Karpas-422 (cell line): ENCODE results near the gene DIP2C. TPM values are rescaled to one million over a fixed set of nuclear protein-coding genes. Genes with fewer than 3 reads are reported as not detected.
"Not testable (repeated sequence)": the region's sequence is repeated elsewhere in the genome, so short reads cannot be mapped to it uniquely, and the experiment has no call there.

Experiments used
- DNase-seq: peaks from one replicate; pipeline ENCODE4 v3.0.0-alpha.2; 2015
- H2AFZ ChIP-seq: fragments of 200-600 bp; sonication (generic); 2 replicates; pipeline ENCODE4 v1.6.1; 2014; ENCODE audit warnings: antibody characterized with exemption, low read length, mixed read lengths
- H3K27ac ChIP-seq: fragments of 200-600 bp; sonication (generic); 2 replicates; pipeline ENCODE4 v1.5.1; 2014; ENCODE audit warnings: mild to moderate bottlenecking, low read length, moderate library complexity
- H3K27me3 ChIP-seq: fragments of 200-600 bp; sonication (generic); 2 replicates; pipeline ENCODE4 v1.6.1; 2014; ENCODE audit warnings: low read length, mixed read lengths
- H3K36me3 ChIP-seq: fragments of 200-600 bp; sonication (generic); 2 replicates; pipeline ENCODE4 v1.6.1; 2014; ENCODE audit warnings: low read length, mixed read lengths; ENCODE audit not compliant: insufficient read depth
- H3K4me1 ChIP-seq: fragments of 200-600 bp; sonication (generic); 2 replicates; pipeline ENCODE4 v1.6.1; 2014; ENCODE audit warnings: mild to moderate bottlenecking, low read length, mixed read lengths
- H3K4me2 ChIP-seq: fragments of 200-600 bp; sonication (generic); 2 replicates; pipeline ENCODE4 v1.6.1; 2014; ENCODE audit warnings: low read length, low read depth, mild to moderate bottlenecking; ENCODE audit not compliant: poor library complexity, severe bottlenecking
- H3K4me3 ChIP-seq: fragments of 200-600 bp; sonication (generic); 2 replicates; pipeline ENCODE4 v1.5.1; 2014; ENCODE audit warnings: mild to moderate bottlenecking, antibody characterized with exemption, low read length, mixed read lengths
- H3K79me2 ChIP-seq: fragments of 200-600 bp; sonication (generic); 2 replicates; pipeline ENCODE4 v1.6.1; 2014; ENCODE audit warnings: mild to moderate bottlenecking, low read length, mixed read lengths
- H3K9ac ChIP-seq: fragments of 200-600 bp; sonication (generic); 2 replicates; pipeline ENCODE4 v1.6.0; 2014; ENCODE audit warnings: low read length
- H3K9me2 ChIP-seq: fragments of 200-600 bp; sonication (generic), shearing (Covaris generic); replicated peaks from 2 replicates; pipeline ENCODE4 v1.6.0; 2014; ENCODE audit warnings: mild to moderate bottlenecking, low read length, moderate library complexity; ENCODE audit not compliant: insufficient read depth
- H3K9me3 ChIP-seq: fragments of 300-700, 200-600 bp; sonication (generic); 2 replicates; pipeline ENCODE4 v1.6.1; 2014; ENCODE audit warnings: low read length, mixed read lengths
- H4K20me1 ChIP-seq: fragments of 200-600 bp; sonication (generic); 2 replicates; pipeline ENCODE4 v1.6.1; 2014; ENCODE audit warnings: mild to moderate bottlenecking, antibody characterized with exemption, low read length, low read depth; ENCODE audit not compliant: insufficient read depth
- total RNA-seq: library from RNA; depleted of rRNA; stranded (reverse); fragments of >200 nt; shearing (Covaris generic); gene quantifications from 2 replicates; pipeline ENCODE4 v1.2.3, GENCODE V29; 2014; ENCODE audit warnings: low replicate concordance

The DIP2C gene
- total RNA-seq, 1 experiment from 2014 or later: 0.11 TPM

DNA sequence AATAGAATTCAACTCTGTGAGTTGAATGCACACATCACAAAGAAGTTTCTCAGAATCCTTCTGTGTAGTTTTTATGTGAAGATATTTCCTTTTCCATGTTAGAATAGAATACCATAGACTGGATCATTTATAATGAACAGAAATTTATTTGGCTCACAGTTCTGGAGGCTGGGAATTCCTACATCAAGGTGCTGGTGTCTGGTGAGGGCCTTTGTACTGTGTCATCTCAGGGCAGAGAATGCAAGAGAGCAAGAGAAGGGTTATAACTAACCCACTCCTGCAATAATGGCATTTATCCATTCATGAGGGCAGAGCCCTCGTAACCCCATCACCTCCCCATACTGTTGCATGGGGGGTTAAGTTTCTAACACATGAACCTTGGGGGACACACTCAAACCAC is 18.4 kb upstream of the DIP2C start:
- H3K36me3 ChIP-seq: no peaks in the 10 kb centered on the region
- H3K79me2 ChIP-seq: no peaks in the 10 kb centered on the region
- H2AFZ ChIP-seq: no peak overlapping the region
- H3K4me1 ChIP-seq: no peaks in the 10 kb centered on the region
- H3K27ac ChIP-seq: no peak overlapping the region
- H3K27me3 ChIP-seq: no peaks in the 10 kb centered on the region
- no peak overlapping the region for H3K4me3 ChIP-seq
- H4K20me1 ChIP-seq: no peaks in the 10 kb centered on the region
- H3K4me2 ChIP-seq: no peak overlapping the region
- H3K9me3 ChIP-seq: no peaks in the 10 kb centered on the region
- DNase-seq: no peak
- H3K9ac ChIP-seq: no peak overlapping the region
- H3K9me2 ChIP-seq: no peaks in the 10 kb centered on the region

DNA sequence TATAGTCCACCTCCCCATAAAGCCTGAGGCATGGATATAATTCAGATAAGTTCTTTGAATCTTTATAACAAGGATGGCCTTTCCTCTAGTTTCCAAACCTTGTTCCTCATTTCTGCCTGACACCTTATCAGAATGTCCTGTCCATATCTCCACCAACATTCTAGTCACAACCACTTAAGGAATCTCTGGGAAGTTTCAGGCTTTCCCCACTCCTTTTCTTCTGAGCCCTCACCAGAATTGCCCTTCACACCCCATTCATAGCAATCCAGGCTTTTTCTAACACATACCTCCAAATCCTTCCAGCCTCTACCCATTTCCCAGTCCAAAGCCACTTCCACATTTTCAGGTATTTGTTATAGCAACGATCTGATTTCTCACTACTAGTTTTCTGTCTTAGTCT is 18.0 kb upstream of the DIP2C start:
- H3K9me2 ChIP-seq: no peaks in the 10 kb centered on the region
- H2AFZ ChIP-seq: no peak overlapping the region
- H3K9ac ChIP-seq: no peak overlapping the region
- H3K4me3 ChIP-seq: no peak overlapping the region
- H3K4me2 ChIP-seq: no peak overlapping the region
- H3K36me3 ChIP-seq: no peaks in the 10 kb centered on the region
- no peak for DNase-seq
- no peaks in the 10 kb centered on the region for H3K9me3 ChIP-seq
- H3K27me3 ChIP-seq: no peaks in the 10 kb centered on the region
- H3K79me2 ChIP-seq: no peaks in the 10 kb centered on the region
- H3K27ac ChIP-seq: no peak overlapping the region
- no peaks in the 10 kb centered on the region for H3K4me1 ChIP-seq
- H4K20me1 ChIP-seq: no peaks in the 10 kb centered on the region

DNA sequence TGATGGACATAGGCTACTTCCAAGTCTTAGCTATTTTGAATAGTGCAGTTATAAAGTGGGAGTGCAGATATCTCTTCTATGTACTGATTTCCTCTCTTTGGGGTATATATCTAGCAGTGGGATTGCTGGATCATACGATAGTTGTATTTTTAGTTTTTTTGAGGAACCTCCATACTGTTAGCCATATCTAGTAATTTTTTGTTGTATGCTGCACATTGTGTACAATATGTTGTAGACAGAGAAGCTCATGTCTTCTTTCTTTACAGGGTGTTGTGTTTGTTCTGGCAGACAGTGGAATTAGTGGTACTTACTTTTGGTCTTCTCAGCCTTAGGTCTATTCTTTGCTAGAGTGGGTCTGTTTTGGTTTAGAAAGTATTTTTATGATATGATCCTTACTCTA is 13.7 kb upstream of the DIP2C start:
- Histone ChIP-seq H3K27me3 (no peaks in the 10 kb centered on the region), H3K4me2 (no peak overlapping the region), H3K9me2 (no peaks in the 10 kb centered on the region), H3K27ac (no peak overlapping the region), H3K4me1 (no peaks in the 10 kb centered on the region), H3K79me2 (no peaks in the 10 kb centered on the region), H4K20me1 (no peaks in the 10 kb centered on the region), H3K4me3 (no peak overlapping the region), H2AFZ (no peak overlapping the region), H3K9ac (no peak overlapping the region), H3K36me3 (no peaks in the 10 kb centered on the region), H3K9me3 (no peaks in the 10 kb centered on the region)
- DNase-seq: no peak

DNA sequence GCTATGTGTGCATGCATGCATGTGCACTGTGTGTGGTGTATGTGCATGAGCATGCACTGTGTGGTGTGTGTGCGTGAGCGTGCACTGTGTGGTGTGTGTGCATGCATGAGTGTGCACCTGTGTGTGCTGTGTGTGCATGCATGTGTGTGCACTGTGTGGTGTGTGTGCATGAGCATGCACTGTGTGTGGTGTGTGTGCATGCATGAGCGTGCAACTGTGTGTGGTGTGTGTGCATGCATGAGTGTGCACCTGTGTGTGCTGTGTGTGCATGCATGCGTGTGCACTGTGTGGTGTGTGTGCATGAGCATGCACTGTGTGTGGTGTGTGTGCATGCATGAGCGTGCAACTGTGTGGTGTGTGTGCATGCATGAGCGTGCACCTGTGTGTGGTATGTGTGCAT is 10.7 kb upstream of the DIP2C start:
- not testable (repeated sequence) for DNase-seq, H3K36me3 ChIP-seq

DNA sequence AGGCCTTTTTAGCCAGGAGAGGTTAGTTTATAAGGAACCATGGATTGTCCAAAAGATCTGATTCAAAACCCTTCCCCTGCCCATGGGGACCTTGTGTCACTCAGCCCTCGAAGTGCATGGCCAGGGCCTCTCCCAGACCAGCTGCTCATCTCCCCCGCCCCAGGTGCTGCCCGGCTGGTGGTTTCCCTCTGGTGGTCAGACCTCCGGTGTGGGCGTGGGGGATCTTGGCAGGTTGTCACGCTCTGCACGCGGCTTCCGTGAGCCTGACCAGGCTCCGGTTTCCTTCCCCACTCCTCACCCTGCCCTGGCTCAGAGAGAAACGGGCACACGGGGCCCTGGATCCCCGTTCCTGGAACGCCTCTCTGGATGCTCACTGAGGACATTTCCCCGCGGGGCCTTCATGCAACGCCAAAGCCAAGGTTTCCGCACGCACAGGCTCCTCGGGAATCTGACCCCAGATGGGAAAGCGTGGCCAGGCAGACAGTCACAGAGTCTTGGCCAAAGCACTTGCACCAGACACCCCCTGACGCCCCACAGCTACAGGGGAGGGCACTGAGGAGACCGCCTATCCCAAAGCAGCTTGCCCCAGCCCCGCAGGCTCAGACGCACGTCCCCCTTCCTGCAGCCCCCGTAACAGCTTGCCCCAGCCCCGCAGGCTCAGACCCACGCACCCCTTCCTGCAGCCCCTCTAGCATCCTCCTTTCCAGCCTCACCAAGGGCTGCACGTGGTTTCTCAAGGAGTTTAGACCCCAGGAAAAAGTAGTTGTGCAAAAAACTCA is 7.8 kb upstream of the DIP2C start:
- H3K9ac ChIP-seq: no peak overlapping the region
- no peaks in the 10 kb centered on the region for H3K79me2 ChIP-seq
- H3K27ac ChIP-seq: no peak overlapping the region
- no peaks in the 10 kb centered on the region for H3K4me1 ChIP-seq
- DNase-seq: no peak
- H3K9me2 ChIP-seq: no peaks in the 10 kb centered on the region
- no peaks in the 10 kb centered on the region for H4K20me1 ChIP-seq
- no peak overlapping the region for H2AFZ ChIP-seq
- H3K9me3 ChIP-seq: no peaks in the 10 kb centered on the region
- H3K4me3 ChIP-seq: no peak overlapping the region
- no peaks in the 10 kb centered on the region for H3K27me3 ChIP-seq
- no peak overlapping the region for H3K4me2 ChIP-seq
- no peaks in the 10 kb centered on the region for H3K36me3 ChIP-seq

More for the DNA sequence above, 10.7 kb upstream of the DIP2C start:
- not testable (repeated sequence) for H3K27me3 ChIP-seq, H3K79me2 ChIP-seq, H3K9ac ChIP-seq, H3K4me2 ChIP-seq, H3K9me3 ChIP-seq, H3K9me2 ChIP-seq, H3K27ac ChIP-seq, H3K4me1 ChIP-seq, H2AFZ ChIP-seq, H4K20me1 ChIP-seq, H3K4me3 ChIP-seq

DNA sequence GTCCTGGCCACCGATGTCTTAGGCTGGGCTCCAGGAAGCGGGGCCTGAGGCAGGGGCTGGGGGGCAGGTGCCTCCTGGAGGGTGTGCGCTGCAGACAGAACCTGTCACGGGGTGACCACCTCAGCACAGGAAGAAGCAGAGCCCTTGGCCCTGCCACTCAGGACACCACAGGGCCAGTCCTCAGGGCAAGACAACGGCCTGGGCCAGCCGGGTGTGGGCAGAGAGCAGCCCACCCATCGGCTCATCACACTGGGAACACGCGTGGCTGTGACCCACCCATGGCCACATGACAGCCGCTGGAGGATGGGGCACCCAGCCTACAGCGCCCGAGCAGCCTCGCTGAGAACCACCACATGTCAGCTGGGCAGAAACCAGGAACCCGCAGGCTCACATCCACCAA is 5.9 kb upstream of the DIP2C start:
- Histone ChIP-seq H3K4me2 (no peak overlapping the region), H3K9me2 (no peaks in the 10 kb centered on the region), H2AFZ (no peak overlapping the region), H3K9me3 (no peaks in the 10 kb centered on the region), H3K9ac (no peak overlapping the region), H3K36me3 (no peaks in the 10 kb centered on the region), H3K4me1 (no peaks in the 10 kb centered on the region), H4K20me1 (no peaks in the 10 kb centered on the region), H3K4me3 (no peak overlapping the region), H3K27ac (no peak overlapping the region), H3K27me3 (no peaks in the 10 kb centered on the region), H3K79me2 (no peaks in the 10 kb centered on the region)
- no peak for DNase-seq

DNA sequence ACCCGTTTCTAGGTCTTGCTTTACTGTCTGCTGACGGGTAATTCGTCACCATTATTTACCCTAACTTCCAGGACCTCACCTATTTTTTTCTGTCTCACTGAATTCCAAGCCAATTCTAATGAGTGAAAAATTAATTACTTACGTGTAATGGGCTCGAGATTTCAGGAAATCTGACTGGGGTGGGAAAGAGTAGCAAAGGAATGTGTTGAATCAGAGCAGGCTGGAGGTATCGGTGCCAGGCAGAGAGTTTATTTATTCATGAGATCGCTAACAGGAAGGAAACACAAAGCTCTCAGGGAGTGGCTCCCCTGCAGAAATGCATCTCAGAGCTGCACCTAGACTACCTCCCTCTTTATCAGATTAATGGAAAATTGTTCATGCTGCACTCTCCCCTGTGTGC is 4.0 kb upstream of the DIP2C start:
- Histone ChIP-seq H3K27me3 (no peaks in the 10 kb centered on the region), H3K9me3 (no peaks in the 10 kb centered on the region), H3K9ac (no peak overlapping the region), H3K4me3 (no peak overlapping the region), H3K4me1 (no peaks in the 10 kb centered on the region), H3K27ac (no peak overlapping the region), H3K9me2 (no peaks in the 10 kb centered on the region), H3K36me3 (no peaks in the 10 kb centered on the region), H2AFZ (no peak overlapping the region), H4K20me1 (no peaks in the 10 kb centered on the region), H3K4me2 (no peak overlapping the region), H3K79me2 (no peaks in the 10 kb centered on the region)
- DNase-seq: no peak

DNA sequence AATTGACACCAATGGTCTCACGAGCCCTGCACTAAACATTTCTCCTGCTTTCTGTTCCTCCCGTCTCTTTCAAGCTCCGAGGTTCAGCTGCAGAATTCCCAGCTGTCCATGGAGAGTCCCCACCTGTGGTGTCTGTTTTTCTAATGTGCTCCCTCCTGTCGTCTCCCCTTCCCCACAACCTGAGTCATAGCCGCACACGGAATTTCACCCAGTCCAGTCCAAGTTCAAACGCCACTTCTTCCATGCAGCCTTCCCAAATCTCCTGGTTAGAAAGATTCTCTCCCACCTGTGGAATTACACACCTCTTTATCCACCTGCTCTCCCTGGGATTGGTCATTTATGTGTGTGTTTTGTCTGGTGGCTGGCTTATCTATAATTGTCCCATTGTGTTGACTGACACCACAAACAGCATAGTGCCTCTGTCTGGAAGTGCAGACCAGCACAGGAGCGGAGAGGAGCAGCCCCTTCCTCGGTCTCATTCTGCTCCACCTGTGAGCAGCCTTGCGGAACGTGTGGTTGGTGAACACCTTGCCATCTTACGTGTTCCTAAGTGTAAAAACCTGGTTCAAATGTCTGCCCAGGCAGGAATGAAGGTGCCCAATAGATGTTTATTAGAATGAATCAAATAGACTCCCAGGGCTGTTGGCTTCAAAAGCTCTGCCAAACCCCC is 3.3 kb upstream of the DIP2C start:
- Histone ChIP-seq H3K27me3 (no peaks in the 10 kb centered on the region), H2AFZ (no peak overlapping the region)

More for the DNA sequence above, 3.3 kb upstream of the DIP2C start:
- H4K20me1 ChIP-seq: no peaks in the 10 kb centered on the region
- H3K4me2 ChIP-seq: no peak overlapping the region
- no peak overlapping the region for H3K27ac ChIP-seq
- no peak overlapping the region for H3K4me3 ChIP-seq
- no peaks in the 10 kb centered on the region for H3K9me2 ChIP-seq
- no peak overlapping the region for H3K9ac ChIP-seq
- no peaks in the 10 kb centered on the region for H3K4me1 ChIP-seq
- H3K36me3 ChIP-seq: no peaks in the 10 kb centered on the region
- no peaks in the 10 kb centered on the region for H3K9me3 ChIP-seq
- no peak for DNase-seq
- H3K79me2 ChIP-seq: no peaks in the 10 kb centered on the region
